Raji (cell line): ENCODE measurements around the gene LMTK2.
A peak's percentile ranks its signal among the peaks of the same experiment; 100 is the strongest.

ENCODE experiments used
- POLR2A ChIP-seq: IDR thresholded peaks from 2 replicates; pipeline ENCODE4 v1.6.1; 2011; ENCODE audit warnings: low read depth, low read length, control low read depth; ENCODE audit not compliant: insufficient read depth

Gene LMTK2

GRCh38 chr7:98106647-98107312 is at the start of gene LMTK2:
LMTK2 (plus strand) TSS chr7:98106862; CDS start chr7:98107178, 316 bp downstream.
- peak; percentile 86 for TF ChIP-seq POLR2A

- TF ChIP-seq POLR2A: no peak
These were observed 49.5 kb upstream of the LMTK2 start for GRCh38 chr7:98057157-98057556.

- no peak for TF ChIP-seq POLR2A
These were observed 48.5 kb upstream of the LMTK2 start for GRCh38 chr7:98058186-98058585.

- no peak for TF ChIP-seq POLR2A
These were observed 42.4 kb upstream of the LMTK2 start for GRCh38 chr7:98064233-98064632.

- no peak for TF ChIP-seq POLR2A
These were observed 40.5 kb upstream of the LMTK2 start for GRCh38 chr7:98066208-98066607.

GRCh38 chr7:98066934-98067507 is 39.6 kb upstream of the LMTK2 start:
- TF ChIP-seq POLR2A: no peak

GRCh38 chr7:98073047-98073446 is 33.6 kb upstream of the LMTK2 start:
- no peak for TF ChIP-seq POLR2A

GRCh38 chr7:98075801-98076200 is 30.9 kb upstream of the LMTK2 start:
- TF ChIP-seq POLR2A: no peak

- no peak for TF ChIP-seq POLR2A
These were observed 28.9 kb upstream of the LMTK2 start for GRCh38 chr7:98077762-98078161.

GRCh38 chr7:98078197-98078870 is 28.3 kb upstream of the LMTK2 start:
- no peak for TF ChIP-seq POLR2A

- no peak for TF ChIP-seq POLR2A
These were observed 26.6 kb upstream of the LMTK2 start for GRCh38 chr7:98079891-98080648.

GRCh38 chr7:98081319-98081718 is 25.3 kb upstream of the LMTK2 start:
- TF ChIP-seq POLR2A: no peak

GRCh38 chr7:98084631-98085030 is 22.0 kb upstream of the LMTK2 start:
- no peak for TF ChIP-seq POLR2A

- TF ChIP-seq POLR2A: no peak
These were observed 21.0 kb upstream of the LMTK2 start for GRCh38 chr7:98085674-98086073.

GRCh38 chr7:98086281-98086718 is 20.4 kb upstream of the LMTK2 start:
- no peak for TF ChIP-seq POLR2A
